IMR-90 (cell line): ENCODE data around the gene CAMK2G. TPM values are rescaled to one million over a fixed set of nuclear protein-coding genes. Genes with fewer than 3 reads are reported as not detected.

ENCODE experiments used
- ATAC-seq: fragments of 200-7000 bp; cut with Tn5 transposase; 2 replicates; pipeline ENCODE4 v1.9.1; 2020; ENCODE audit warnings: low read depth, mild to moderate bottlenecking, moderate library complexity
- BruUV-seq: library from RNA; stranded (reverse); fragments of 400-500 nt; replicated peaks from 2 replicates; lab custom pipeline; 2021; lab: Mats Ljungman, UMichigan
- CTCF ChIA-PET: fragments of 300-600 bp; formaldehyde crosslinking; extraction: SDS; loops from one replicate; lab custom pipeline; 2021; ENCODE audit warnings: antibody characterized with exemption; lab: Yijun Ruan, JAX
- POLR2A ChIA-PET: fragments of 300-600 bp; sonication (Branson Sonifier 250); formaldehyde crosslinking; loops from one replicate; lab custom pipeline; 2022; ENCODE audit warnings: antibody characterized with exemption; ENCODE audit not compliant: unreplicated experiment; lab: Charles Lee
- DNase-seq: peaks from one replicate; pipeline ENCODE4 v3.0.0; 2013
- H2AFZ ChIP-seq: replicated peaks from 2 replicates; pipeline ENCODE3; 2013; ENCODE audit warnings: low read length, mild to moderate bottlenecking; ENCODE audit not compliant: poor library complexity
- H2AK5ac ChIP-seq: 2 replicates; pipeline ENCODE4 v1.6.1; 2013; ENCODE audit warnings: low read depth, low read length, inconsistent platforms
- H2AK9ac ChIP-seq: replicated peaks from 2 replicates; pipeline ENCODE3; 2013; ENCODE audit warnings: mild to moderate bottlenecking, low read depth, low read length, moderate library complexity; ENCODE audit not compliant: poor library complexity
- H2BK120ac ChIP-seq: 2 replicates; pipeline ENCODE4 v1.6.1; 2013; ENCODE audit warnings: low read depth, low read length, inconsistent platforms
- H2BK15ac ChIP-seq: 3 replicates; pipeline ENCODE4 v1.6.1; 2013; ENCODE audit warnings: low read depth, low read length, inconsistent platforms
- H2BK20ac ChIP-seq: 2 replicates; pipeline ENCODE4 v1.6.1; 2013; ENCODE audit warnings: low read depth, mild to moderate bottlenecking, inconsistent platforms, low read length, moderate library complexity
- H2BK5ac ChIP-seq: 2 replicates; pipeline ENCODE4 v1.6.1; 2013; ENCODE audit warnings: mild to moderate bottlenecking, low read depth, low read length, inconsistent platforms; ENCODE audit not compliant: poor library complexity, severe bottlenecking
- H3K14ac ChIP-seq: replicated peaks from 2 replicates; pipeline ENCODE4 v1.6.1; 2013; ENCODE audit warnings: low read depth, low read length, inconsistent platforms
- H3K18ac ChIP-seq: 2 replicates; pipeline ENCODE4 v1.6.1; 2013; ENCODE audit warnings: low read depth, low read length, control low read depth
- H3K23ac ChIP-seq: 2 replicates; pipeline ENCODE4 v1.6.1; 2013; ENCODE audit warnings: low read depth, low read length, inconsistent platforms
- H3K27ac ChIP-seq: 2 replicates; pipeline ENCODE4 v1.5.1; 2013; ENCODE audit warnings: mild to moderate bottlenecking, control low read depth, low read length; ENCODE audit not compliant: insufficient read depth
- H3K27me3 ChIP-seq: 2 replicates; pipeline ENCODE4 v1.6.1; 2013; ENCODE audit warnings: low read length; ENCODE audit not compliant: control insufficient read depth, insufficient read depth
- H3K36me3 ChIP-seq: 2 replicates; pipeline ENCODE4 v1.6.1; 2013; ENCODE audit warnings: low read length, mixed read lengths; ENCODE audit not compliant: control insufficient read depth, insufficient read depth
- H3K4ac ChIP-seq: 2 replicates; pipeline ENCODE4 v1.6.1; 2013; ENCODE audit warnings: low read depth, low read length, inconsistent platforms
- H3K4me1 ChIP-seq: 2 replicates; pipeline ENCODE4 v1.6.1; 2013; ENCODE audit warnings: low read length, mixed read lengths; ENCODE audit not compliant: control insufficient read depth, insufficient read depth
- H3K4me2 ChIP-seq: 2 replicates; pipeline ENCODE4 v1.6.1; 2013; ENCODE audit warnings: low read depth, mild to moderate bottlenecking, control low read depth, low read length, moderate library complexity
- H3K4me3 ChIP-seq: 2 replicates; pipeline ENCODE4 v1.5.1; 2013; ENCODE audit warnings: low read depth, mild to moderate bottlenecking, control low read depth, low read length, moderate library complexity; ENCODE audit not compliant: insufficient read depth
- H3K56ac ChIP-seq: 2 replicates; pipeline ENCODE4 v1.6.1; 2013; ENCODE audit warnings: low read length, inconsistent platforms; ENCODE audit not compliant: insufficient read depth; ENCODE audit errors: extremely low read depth
- H3K79me1 ChIP-seq, 2 experiments: 2 replicates each; pipeline ENCODE4 v1.6.1; 2013; ENCODE audit warnings: low read length in 2 of 2, inconsistent platforms in 1 of 2, low read depth in 1 of 2
- H3K9ac ChIP-seq: 2 replicates; pipeline ENCODE4 v1.6.1; 2013; ENCODE audit warnings: low read depth, low read length, control low read depth
- H3K9me1 ChIP-seq: 2 replicates; pipeline ENCODE4 v1.6.1; 2013; ENCODE audit warnings: low read length, inconsistent platforms; ENCODE audit not compliant: insufficient read depth
- H3K9me3 ChIP-seq: 2 replicates; pipeline ENCODE4 v1.6.1; 2013; ENCODE audit warnings: low read length; ENCODE audit not compliant: control insufficient read depth, insufficient read depth
- H4K20me1 ChIP-seq: 2 replicates; pipeline ENCODE4 v1.6.1; 2013; ENCODE audit warnings: low read length, inconsistent platforms; ENCODE audit not compliant: insufficient read depth
- H4K5ac ChIP-seq: 2 replicates; pipeline ENCODE4 v1.6.1; 2013; ENCODE audit warnings: mild to moderate bottlenecking, low read depth, low read length, control low read depth
- H4K8ac ChIP-seq, 2 experiments: 2 replicates each; pipeline ENCODE4 v1.6.1; 2013; ENCODE audit warnings: low read depth in 2 of 2, low read length in 2 of 2, control low read depth in 1 of 2, inconsistent platforms in 1 of 2
- H4K91ac ChIP-seq: 2 replicates; pipeline ENCODE4 v1.6.1; 2013; ENCODE audit warnings: low read depth, low read length, inconsistent platforms; ENCODE audit not compliant: insufficient read depth
- BHLHE40 ChIP-seq: fragments of 150-350 bp; IDR thresholded peaks from 2 replicates; pipeline ENCODE4 v1.6.1; 2016; ENCODE audit warnings: mild to moderate bottlenecking, low read depth, low read length
- CEBPB ChIP-seq: IDR thresholded peaks from 2 replicates; pipeline ENCODE4 v1.6.1; 2012; ENCODE audit warnings: low read depth, low read length, improper control_type of control experiment
- CTCF ChIP-seq: conservative IDR thresholded peaks from 2 replicates; pipeline ENCODE4 v1.5.1; 2012; ENCODE audit warnings: mild to moderate bottlenecking, low read depth, low read length, improper control_type of control experiment
- ELK1 ChIP-seq: fragments of 150-350 bp; IDR thresholded peaks from 2 replicates; pipeline ENCODE4 v1.6.1; 2016; ENCODE audit warnings: low read depth, mild to moderate bottlenecking, low read length, moderate library complexity, borderline replicate concordance
- FOS ChIP-seq: fragments of 150-350 bp; IDR thresholded peaks from 2 replicates; pipeline ENCODE4 v1.6.1; 2016; ENCODE audit warnings: low read depth, low read length
- MAFK ChIP-seq: IDR thresholded peaks from 2 replicates; pipeline ENCODE4 v1.6.1; 2012; ENCODE audit warnings: low read depth, low read length, improper control_type of control experiment
- MAZ ChIP-seq: IDR thresholded peaks from 2 replicates; pipeline ENCODE4 v1.6.1; 2012; ENCODE audit warnings: low read depth, mild to moderate bottlenecking, low read length, improper control_type of control experiment, moderate library complexity, borderline replicate concordance
- MXI1 ChIP-seq: IDR thresholded peaks from 2 replicates; pipeline ENCODE4 v1.6.1; 2012; ENCODE audit warnings: low read depth, mild to moderate bottlenecking, low read length, moderate library complexity, borderline replicate concordance
- RAD21 ChIP-seq: IDR thresholded peaks from 2 replicates; pipeline ENCODE4 v1.6.1; 2012; ENCODE audit warnings: low read length, improper control_type of control experiment
- RCOR1 ChIP-seq: IDR thresholded peaks from 2 replicates; pipeline ENCODE4 v1.6.1; 2012; ENCODE audit warnings: mild to moderate bottlenecking, low read length, improper control_type of control experiment; ENCODE audit not compliant: insufficient replicate concordance
- RFX5 ChIP-seq: IDR thresholded peaks from 2 replicates; pipeline ENCODE4 v1.8.0; 2012; ENCODE audit warnings: low read depth, mild to moderate bottlenecking, low read length, moderate library complexity
- USF2 ChIP-seq: fragments of 150-350 bp; IDR thresholded peaks from 2 replicates; pipeline ENCODE4 v1.6.1; 2017; ENCODE audit warnings: mild to moderate bottlenecking, antibody characterized with exemption, low read length, low read depth
- WGBS, 2 experiments: methylation state at CpG; one replicate each; pipeline versions ENCODE4 v1.1.5 to v1.1.7; 2013; ENCODE audit warnings: missing lambda C conversion rate in 2 of 2; ENCODE audit not compliant: insufficient read length in 1 of 2; ENCODE audit errors: extremely low coverage in 2 of 2; 5-methylcytosine and 5-hydroxymethylcytosine counted together
- dilution Hi-C: fragments of 300-500 bp; cut with HindIII; formaldehyde crosslinking; loops from one replicate; pipeline ENCODE4 v1.14.3; 2018; ENCODE audit warnings: low sequenced_read_pairs; ENCODE audit not compliant: unreplicated experiment
- in situ Hi-C: fragments of 300-500 bp; cut with MboI; formaldehyde crosslinking; loops from 3 replicates; pipeline ENCODE4 v1.14.3; 2019; ENCODE audit warnings: low sequenced_read_pairs, inconsistent platforms, mixed read lengths
- intact Hi-C: fragments of 100-400 bp; cut with micrococcal nuclease; formaldehyde crosslinking; loops from 2 replicates; pipeline ENCODE4 v1.10.0; 2022
- polyA plus RNA-seq, 3 experiments: library from polyadenylated mRNA; depleted of rRNA; stranded (reverse); fragments of >200 nt; gene quantifications; 2 replicates each; pipeline ENCODE4 v1.2.3, GENCODE V29; 2012; ENCODE audit warnings: low replicate concordance in 1 of 3
- total RNA-seq: library from RNA; depleted of rRNA; stranded (reverse); fragments of >200 nt; gene quantifications from 2 replicates; pipeline ENCODE4 v1.2.3, GENCODE V29; 2012

The CAMK2G gene
- total and polyA plus RNA-seq, 2 of the 4 experiments (the other 2 are of a cell fraction): 20.4 to 25.4 TPM

GRCh38 chr10:73906524-73907447, 32.4 kb upstream of the CAMK2G start:
- ChIA-PET POLR2A (interaction anchor here (0.6 to 2.5 kb wide), 4 partner anchors 8 to 19 kb away, joined by 3 to 11 read pairs (median 5); no protein-coding TSS in a partner anchor), CTCF (interaction anchor here (0.6 to 1.4 kb wide), 5 partner anchors 20 to 685 kb away, joined by 3 to 5 read pairs (median 4); no protein-coding TSS in a partner anchor)
- H2AFZ ChIP-seq: peak overlapping the region; percentile 88
- H3K36me3 ChIP-seq: peaks cover under 1% of the 10 kb centered on the region
- H4K5ac ChIP-seq: peak overlapping the region; percentile 88
- H3K23ac ChIP-seq: peak overlapping the region; percentile 100
- peak overlapping the region; percentile 100 for H2BK120ac ChIP-seq
- H4K20me1 ChIP-seq: peaks cover 8% of the 10 kb centered on the region
- peak overlapping the region; percentile 62 to 99 for H4K8ac ChIP-seq
- H3K4me2 ChIP-seq: peak overlapping the region; percentile 73
- dilution Hi-C loops: no loop called here
- H2BK5ac ChIP-seq: peak overlapping the region; percentile 97
- H4K91ac ChIP-seq: peak overlapping the region; percentile 100
- peak overlapping the region; percentile 95 for H3K56ac ChIP-seq
- H3K4me3 ChIP-seq: peak overlapping the region; percentile 15; the same call in 1 of the 2 replicates
- H2AK5ac ChIP-seq: peak overlapping the region; percentile 98
- H3K9ac ChIP-seq: peak overlapping the region; percentile 63
- peak; percentile 66 for ATAC-seq
- DNase-seq: peak; percentile 100
- peak overlapping the region; percentile 81 for H3K27ac ChIP-seq
- H2BK15ac ChIP-seq: peak overlapping the region; percentile 84; the same call in 2 of the 3 replicates
- peaks cover 2 to 32% of the 10 kb centered on the region in 2 experiments for H3K79me1 ChIP-seq
- no TSS peak for BruUV-seq
- peak overlapping the region; percentile 94 for H3K18ac ChIP-seq
- peak overlapping the region; percentile 100 for H2BK20ac ChIP-seq
- no peaks in the 10 kb centered on the region for H3K27me3 ChIP-seq
- H3K4ac ChIP-seq: peak overlapping the region; percentile 100
- H3K9me1 ChIP-seq: peaks cover 27% of the 10 kb centered on the region
- intact Hi-C loops: loop anchor here (1.0 to 5.0 kb wide), 3 partner anchors 19 to 176 kb away; partner anchors contain the start of gene VCL
- H3K4me1 ChIP-seq: peaks cover 29% of the 10 kb centered on the region
- peak overlapping the region; percentile 99 for H3K14ac ChIP-seq
- H2AK9ac ChIP-seq: peak overlapping the region; percentile 84
- no peaks in the 10 kb centered on the region for H3K9me3 ChIP-seq
- in situ Hi-C loops: no loop called here
- no CpG with 5 or more reads among the region's 8 CpGs for WGBS, 2 experiments
- peak; percentile 81 for TF ChIP-seq FOS
- TF ChIP-seq ELK1: no peak
- TF ChIP-seq RCOR1: no peak
- no peak; the same call in 1 of the 2 replicates for TF ChIP-seq MAFK
- no peak for TF ChIP-seq CTCF
- peak; percentile 86 for TF ChIP-seq MXI1
- TF ChIP-seq RAD21: no peak; the same call in none of the 2 replicates
- TF ChIP-seq USF2: peak; percentile 26; the same call in 1 of the 2 replicates
- TF ChIP-seq CEBPB: peak; percentile 6; the same call in 1 of the 2 replicates
- TF ChIP-seq RFX5: no peak
- peak; percentile 98 for TF ChIP-seq MAZ
- TF ChIP-seq BHLHE40: peak; percentile 74
